DLD1 (cell line): Measurements from ENCODE around the gene C19orf44.
"Not testable (repeated sequence)": the region's sequence is repeated elsewhere in the genome, so short reads cannot be mapped to it uniquely, and the experiment has no call there.

Experiments
- in situ Hi-C: cut with HindIII; loops from 2 replicates; pipeline ENCODE4 v1.10.0; 2017; ENCODE audit warnings: low sequenced_read_pairs

C19orf44 gene

GRCh38 chr19:16532440-16533234 is 36.4 kb downstream of the C19orf44 start:
- in situ Hi-C loops: no loop called here

GRCh38 chr19:16535381-16535780 is 39.2 kb downstream of the C19orf44 start:
- in situ Hi-C loops: no loop called here

- in situ Hi-C loops: no loop called here
These were observed 39.9 kb downstream of the C19orf44 start for GRCh38 chr19:16536130-16536529.

- in situ Hi-C loops: no loop called here
These were observed 40.9 kb downstream of the C19orf44 start for GRCh38 chr19:16537111-16537510.

GRCh38 chr19:16540948-16541347 is 44.8 kb downstream of the C19orf44 start:
- in situ Hi-C loops: no loop called here

- in situ Hi-C loops: no loop called here
These were observed 45.4 kb downstream of the C19orf44 start for GRCh38 chr19:16541526-16542044.

GRCh38 chr19:16542045-16542909 is 46.1 kb downstream of the C19orf44 start, which contains the start of gene CHERP:
Gene CHERP (minus strand): TSS chr19:16542437. CDS start chr19:16542378, 59 bp downstream.
- in situ Hi-C loops: no loop called here

GRCh38 chr19:16542910-16543472 is 46.8 kb downstream of the C19orf44 start:
- in situ Hi-C loops: no loop called here

GRCh38 chr19:16543734-16544133 is 47.5 kb downstream of the C19orf44 start:
- in situ Hi-C loops: not testable (repeated sequence)

GRCh38 chr19:16544473-16545231 is 48.5 kb downstream of the C19orf44 start:
- in situ Hi-C loops: no loop called here

GRCh38 chr19:16548956-16549355 is 52.8 kb downstream of the C19orf44 start:
- in situ Hi-C loops: no loop called here

GRCh38 chr19:16551902-16552301 is 55.7 kb downstream of the C19orf44 start:
- in situ Hi-C loops: not testable (repeated sequence)

GRCh38 chr19:16554776-16555175 is 58.6 kb downstream of the C19orf44 start:
- in situ Hi-C loops: no loop called here

GRCh38 chr19:16559780-16560276 is 63.6 kb downstream of the C19orf44 start:
- in situ Hi-C loops: no loop called here

GRCh38 chr19:16561382-16561781 is 65.2 kb downstream of the C19orf44 start:
- in situ Hi-C loops: no loop called here

GRCh38 chr19:16562608-16563025 is 66.4 kb downstream of the C19orf44 start:
- in situ Hi-C loops: no loop called here

GRCh38 chr19:16564842-16565241 is 68.6 kb downstream of the C19orf44 start:
- in situ Hi-C loops: no loop called here

GRCh38 chr19:16566161-16566560 is 70.0 kb downstream of the C19orf44 start:
- in situ Hi-C loops: no loop called here

- in situ Hi-C loops: no loop called here
These were observed 70.5 kb downstream of the C19orf44 start for GRCh38 chr19:16566702-16567101.

GRCh38 chr19:16569609-16570320 is 73.6 kb downstream of the C19orf44 start:
- in situ Hi-C loops: no loop called here
